Osteoblast (primary cell): ENCODE results near the gene FNIP2. TPM values are rescaled to one million over a fixed set of nuclear protein-coding genes. Genes with fewer than 3 reads are reported as not detected.

Source experiments
- DNase-seq: peaks from one replicate; pipeline ENCODE4 v3.0.0; 2011; ENCODE audit warnings: low spot score, mixed read lengths; ENCODE audit not compliant: insufficient read length; ENCODE audit errors: missing footprints
- H2AFZ ChIP-seq: 2 replicates; pipeline ENCODE4 v1.6.0; 2011; ENCODE audit warnings: mild to moderate bottlenecking, low read length
- H3K27ac ChIP-seq: 2 replicates; pipeline ENCODE4 v1.5.1; 2011; ENCODE audit warnings: mild to moderate bottlenecking, low read depth, low read length, moderate library complexity
- H3K27me3 ChIP-seq: 2 replicates; pipeline ENCODE4 v1.6.0; 2012; ENCODE audit warnings: mild to moderate bottlenecking, control low read depth, inconsistent platforms, low read length, moderate library complexity; ENCODE audit not compliant: insufficient read depth
- H3K36me3 ChIP-seq: 2 replicates; pipeline ENCODE4 v1.5.1; 2011; ENCODE audit warnings: mild to moderate bottlenecking, low read length, control low read depth, moderate library complexity; ENCODE audit not compliant: insufficient read depth
- H3K4me1 ChIP-seq: 2 replicates; pipeline ENCODE4 v1.5.1; 2011; ENCODE audit warnings: mild to moderate bottlenecking, low read length, control low read depth, moderate library complexity; ENCODE audit not compliant: insufficient read depth
- H3K4me2 ChIP-seq: 2 replicates; pipeline ENCODE4 v1.6.0; 2011; ENCODE audit warnings: mild to moderate bottlenecking, low read length; ENCODE audit not compliant: insufficient read depth
- H3K4me3 ChIP-seq: fragments of 200-600 bp; sonication (generic); 3 replicates; pipeline ENCODE4 v1.5.1; 2012; ENCODE audit warnings: mild to moderate bottlenecking, low read length, inconsistent platforms; ENCODE audit not compliant: insufficient read depth
- H3K79me2 ChIP-seq: 2 replicates; pipeline ENCODE4 v1.6.0; 2012; ENCODE audit warnings: mild to moderate bottlenecking, low read length, control low read depth, inconsistent platforms; ENCODE audit not compliant: insufficient read depth
- H3K9me3 ChIP-seq: 2 replicates; pipeline ENCODE4 v1.5.1; 2011; ENCODE audit warnings: low read depth, low read length, control low read depth
- H4K20me1 ChIP-seq: 2 replicates; pipeline ENCODE4 v1.6.0; 2012; ENCODE audit warnings: mild to moderate bottlenecking, low read length, control low read depth; ENCODE audit not compliant: insufficient read depth
- CTCF ChIP-seq: IDR thresholded peaks from 2 replicates; pipeline ENCODE4 v1.5.1; 2011; ENCODE audit warnings: mild to moderate bottlenecking, low read depth, low read length, moderate library complexity; ENCODE audit errors: extremely low read depth
- total RNA-seq: library from RNA; depleted of rRNA; stranded (reverse); fragments of >200 nt; gene quantifications from 2 replicates; pipeline ENCODE4 v1.2.3, GENCODE V29; 2012

The FNIP2 gene
- 73.4 and 78.9 TPM in 2 replicates for total RNA-seq

GRCh38 chr4:158768555-158769174 lies at the start of gene FNIP2:
Gene FNIP2, plus strand, starts transcription at chr4:158769026. Its CDS starts 187 bp downstream, at chr4:158769213.
- H2AFZ ChIP-seq, result peak within 1 kb of the TSS; percentile 91
- peak; percentile 99 for DNase-seq
- no peak for TF ChIP-seq CTCF
- H3K4me1 ChIP-seq, result peaks cover 16% of the 10 kb centered on the region
- H3K4me2 ChIP-seq, result peak within 1 kb of the TSS; percentile 89
- H3K79me2 ChIP-seq, result peaks cover 46% of the 10 kb centered on the region
- H3K4me3 ChIP-seq, result peak within 1 kb of the TSS; percentile 97
- H4K20me1 ChIP-seq, result peaks cover 12% of the 10 kb centered on the region
- peak within 1 kb of the TSS; percentile 91 for H3K27ac ChIP-seq
- no peaks in the 10 kb centered on the region for H3K27me3 ChIP-seq
- no peaks in the 10 kb centered on the region for H3K9me3 ChIP-seq
- H3K36me3 ChIP-seq, result no peaks in the 10 kb centered on the region

GRCh38 chr4:158721680-158722079 lies 47.1 kb upstream of the FNIP2 start:
- DNase-seq, result no peak
- H3K27me3 ChIP-seq, result peaks cover 7% of the 10 kb centered on the region
- H3K4me2 ChIP-seq, result peak overlapping the region; percentile 83
- H3K4me3 ChIP-seq, result no peak overlapping the region
- peaks cover 10% of the 10 kb centered on the region for H3K4me1 ChIP-seq
- peaks cover 34% of the 10 kb centered on the region for H3K79me2 ChIP-seq
- TF ChIP-seq CTCF, result no peak
- H2AFZ ChIP-seq, result no peak overlapping the region
- H3K36me3 ChIP-seq, result peaks cover 35% of the 10 kb centered on the region
- H3K9me3 ChIP-seq, result no peaks in the 10 kb centered on the region
- peak overlapping the region; percentile 96 for H3K27ac ChIP-seq
- H4K20me1 ChIP-seq, result no peaks in the 10 kb centered on the region

GRCh38 chr4:158722291-158722916 lies 46.4 kb upstream of the FNIP2 start:
- peak overlapping the region; percentile 96 for H3K27ac ChIP-seq
- peaks cover 10% of the 10 kb centered on the region for H3K4me1 ChIP-seq
- H3K9me3 ChIP-seq, result no peaks in the 10 kb centered on the region
- H3K36me3 ChIP-seq, result peaks cover 29% of the 10 kb centered on the region
- peak overlapping the region; percentile 87 for H3K4me3 ChIP-seq
- peak overlapping the region; percentile 83 for H3K4me2 ChIP-seq
- H3K27me3 ChIP-seq, result peaks cover 10% of the 10 kb centered on the region
- no peaks in the 10 kb centered on the region for H4K20me1 ChIP-seq
- peaks cover 34% of the 10 kb centered on the region for H3K79me2 ChIP-seq
- peak; percentile 86 for DNase-seq
- no peak for TF ChIP-seq CTCF
- peak overlapping the region; percentile 93 for H2AFZ ChIP-seq
